DMS114 treated with DMSO at 0.1 percent for 48 hours (cell line): ENCODE data around the gene CLK4.

Experiments
- DNase-seq: peaks from one replicate; lab custom pipeline; 2025; ENCODE audit not compliant: unreplicated experiment; lab: John Stamatoyannopoulos, UW

CLK4 gene

DNA sequence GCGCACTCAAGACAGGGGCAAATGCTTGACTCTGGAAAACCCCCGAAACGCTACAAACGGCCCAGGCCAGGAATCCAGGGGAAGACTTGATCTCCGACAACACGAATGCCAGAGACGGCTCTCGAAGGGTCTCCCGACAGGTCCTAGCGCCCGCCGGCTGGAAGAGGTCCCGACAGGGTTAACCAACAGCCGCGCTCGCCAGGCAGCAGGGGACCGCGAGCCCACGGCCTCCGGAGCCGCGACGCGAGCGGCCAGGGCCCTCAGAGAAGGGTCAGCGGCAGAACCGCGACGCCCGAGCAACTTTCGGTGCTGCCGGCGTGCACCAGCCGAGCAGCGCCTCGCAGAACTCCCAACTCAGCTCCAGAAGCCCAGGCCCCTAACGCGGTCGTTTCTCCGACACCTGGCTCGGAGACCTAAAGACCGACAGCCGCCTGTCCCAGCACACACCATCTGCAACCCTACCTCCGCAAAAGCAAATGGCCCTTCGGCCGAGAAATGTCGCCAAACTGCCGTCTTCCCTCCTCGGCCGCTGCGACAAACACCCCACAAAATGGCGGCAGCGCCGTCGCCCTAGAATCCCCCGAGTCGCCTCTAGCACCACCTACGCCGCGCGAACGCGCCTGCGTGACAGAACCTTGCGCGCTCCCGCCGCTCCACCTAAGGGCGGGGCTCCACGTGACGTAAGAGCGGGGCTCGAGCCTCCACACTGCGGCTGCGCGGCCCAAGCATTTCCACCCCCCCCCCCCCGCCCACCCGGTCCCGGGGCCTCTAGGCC, at the start of gene CLK4:
CLK4 (minus strand) TSS at position 567 of the 775 bp plus-strand sequence. CDS start 3,634 bp downstream, outside the sequence.
- peak; percentile 86 for DNase-seq

DNA sequence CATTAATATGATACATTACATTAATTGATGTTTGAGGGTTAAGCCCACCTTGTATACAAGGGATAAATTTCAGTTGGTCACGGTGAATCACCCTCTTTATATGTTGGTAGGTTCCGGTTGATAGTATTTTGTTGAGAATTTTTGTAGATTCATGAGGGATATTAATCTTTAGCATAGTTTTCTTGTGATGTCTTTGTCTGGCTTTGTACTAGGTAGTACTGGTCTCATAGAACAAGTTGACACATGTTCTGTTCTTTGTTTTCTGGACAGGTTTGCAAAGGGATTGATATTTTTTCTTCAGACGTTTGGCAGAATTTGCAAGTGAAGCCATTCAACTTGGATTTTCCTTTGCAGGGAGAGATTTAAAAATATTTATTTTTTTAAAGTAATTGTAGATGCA, 49.1 kb upstream of the CLK4 start:
- DNase-seq = no peak

DNA sequence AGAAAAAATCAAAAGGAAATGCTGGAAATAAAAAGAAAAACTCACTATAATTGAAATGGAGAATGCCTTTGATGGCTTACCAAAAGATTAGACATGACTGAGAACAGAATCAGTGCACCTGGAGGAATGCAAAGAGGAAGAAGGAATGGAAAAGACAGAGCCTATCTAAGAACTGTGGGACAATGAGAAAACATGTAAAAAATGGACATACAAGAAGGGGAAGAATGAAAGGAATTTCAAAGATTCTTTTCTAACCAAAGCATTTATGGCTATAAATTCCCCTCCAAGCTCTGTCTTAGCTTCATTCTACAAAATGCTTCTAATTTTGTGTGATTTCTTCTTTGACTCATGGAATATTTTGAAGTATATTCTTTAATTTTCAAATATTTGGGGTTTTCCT, 47.5 kb upstream of the CLK4 start:
- DNase-seq = no peak

DNA sequence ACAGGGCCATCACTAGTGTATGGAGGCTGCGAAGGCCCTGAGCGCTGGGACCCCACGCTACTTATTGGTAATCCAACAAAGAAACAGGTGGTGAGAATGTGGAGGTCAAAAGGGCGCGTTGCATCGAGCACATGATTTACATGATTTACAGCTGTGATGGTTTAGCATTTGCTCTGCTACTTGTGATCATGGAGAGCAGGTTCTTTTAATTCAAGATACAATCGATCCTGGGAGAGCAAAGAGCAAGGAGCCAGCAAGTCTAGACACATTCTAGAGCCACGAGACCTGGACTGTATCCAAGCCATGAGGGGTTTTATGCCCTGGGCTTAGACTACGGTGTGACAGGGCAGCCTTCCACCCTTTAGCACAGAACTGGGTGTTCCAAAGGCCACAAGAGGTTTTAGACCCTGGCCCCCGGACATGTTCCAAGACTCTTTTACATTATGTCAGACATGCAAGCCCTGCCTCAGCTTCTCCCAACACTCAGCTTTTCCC, 47.0 kb upstream of the CLK4 start:
- DNase-seq = no peak

DNA sequence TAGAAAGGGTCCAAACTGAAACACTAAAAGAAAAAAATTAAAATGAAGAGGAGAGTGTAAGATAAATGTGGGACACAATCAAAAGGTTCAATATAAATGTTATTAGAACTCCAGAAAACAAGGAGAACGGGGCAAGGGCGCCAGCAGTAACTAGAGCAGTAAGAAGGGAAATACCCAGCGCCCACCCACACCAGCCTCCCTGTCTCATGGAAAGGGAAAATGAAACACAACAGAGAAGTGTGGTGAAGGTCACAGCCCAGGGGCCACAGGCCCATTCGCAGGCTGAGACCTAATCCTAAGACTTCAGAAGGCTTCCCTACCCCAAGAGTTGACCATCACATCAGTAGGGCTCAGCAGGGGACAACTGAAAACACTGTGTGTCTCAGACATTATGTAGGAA, 45.8 kb upstream of the CLK4 start:
- DNase-seq = no peak

DNA sequence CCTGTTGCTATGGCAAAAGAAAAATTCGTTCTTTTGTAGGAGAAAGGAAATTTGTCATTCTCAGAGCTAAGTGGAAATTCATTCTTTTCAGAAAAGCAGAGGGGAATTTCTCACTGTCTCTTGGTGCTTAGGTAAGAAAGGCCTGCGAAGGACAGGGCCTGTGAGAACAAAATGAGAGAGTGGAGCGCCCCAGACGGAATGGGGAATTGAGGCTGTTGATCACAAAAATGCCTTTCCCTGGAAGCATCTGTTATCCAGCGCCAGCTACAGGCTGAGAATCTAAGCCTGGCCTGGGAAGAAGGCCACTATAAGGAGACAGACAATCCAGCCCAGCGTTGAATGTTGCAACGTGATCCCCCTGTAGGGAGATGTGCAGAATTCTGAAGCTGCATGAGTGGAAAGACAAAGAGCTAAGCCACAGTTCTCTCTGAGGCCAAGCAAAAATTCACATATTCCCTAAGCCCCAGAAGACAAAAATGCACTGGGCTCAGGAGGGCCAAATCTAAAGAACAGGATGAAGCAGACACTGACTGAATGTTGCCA, 44.8 kb upstream of the CLK4 start:
- DNase-seq = no peak

DNA sequence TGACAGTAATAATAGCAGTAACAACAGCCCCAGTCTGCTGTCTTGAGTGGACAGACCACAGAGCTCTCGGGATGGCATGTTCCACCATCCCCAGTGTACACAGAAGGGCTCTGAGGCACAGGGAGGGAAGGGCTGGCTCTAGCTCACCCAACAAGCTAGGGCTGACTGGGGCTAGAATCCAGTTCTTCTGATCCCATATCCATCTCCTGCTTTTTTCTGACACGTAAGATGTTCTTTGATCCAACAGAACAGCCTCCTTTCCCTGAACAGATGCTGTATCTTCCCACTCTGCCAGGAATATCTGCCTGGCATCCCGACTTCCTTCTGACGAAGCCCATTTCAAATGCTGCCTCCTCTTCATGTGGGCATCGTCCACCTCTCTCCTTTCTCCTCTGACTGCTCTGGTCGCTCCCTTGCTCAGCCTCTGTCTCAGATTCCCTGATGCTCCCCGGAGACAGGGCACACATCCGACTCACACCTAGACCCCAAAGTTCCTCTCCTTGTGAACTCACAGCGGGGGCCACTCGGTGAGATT, 43.6 kb upstream of the CLK4 start:
- no peak for DNase-seq

DNA sequence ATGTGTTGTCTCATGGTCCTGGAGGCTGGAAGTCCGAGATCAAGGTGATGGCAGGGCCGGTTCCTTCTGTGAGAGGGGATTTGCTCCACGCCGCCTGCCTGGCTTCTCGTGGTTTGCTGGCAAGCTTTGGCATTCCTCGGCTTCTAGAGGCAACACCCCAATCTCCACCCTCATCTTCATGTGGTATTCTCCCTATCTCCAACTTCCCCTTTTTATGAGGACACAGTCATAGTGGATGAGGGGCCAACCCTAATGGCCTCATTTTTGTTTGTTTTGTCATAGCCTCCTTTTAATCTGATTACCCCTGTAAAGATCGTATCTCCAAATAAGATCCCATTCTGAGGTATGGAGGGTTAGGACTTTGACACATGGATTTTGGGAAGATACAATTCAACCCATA, 41.7 kb upstream of the CLK4 start:
- DNase-seq = no peak

DNA sequence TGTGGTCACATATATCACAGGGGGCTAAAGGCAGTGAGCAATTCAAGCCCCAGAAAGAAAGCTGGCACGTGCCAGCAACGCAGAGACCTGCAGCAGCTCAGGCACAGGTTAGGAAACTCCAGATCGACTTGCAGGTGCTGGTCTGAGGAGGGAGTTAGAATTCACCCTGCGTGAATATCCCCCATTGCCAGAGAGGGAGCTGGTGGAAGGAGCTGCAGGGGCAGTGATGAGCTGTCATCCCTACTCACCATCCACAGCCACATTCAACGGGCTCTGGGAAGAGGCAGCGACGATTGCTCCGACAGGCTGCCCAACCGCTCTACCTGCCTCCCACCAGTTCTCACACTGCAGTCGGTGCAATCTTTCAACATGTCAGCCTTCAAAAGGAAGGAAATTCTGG, 40.8 kb upstream of the CLK4 start:
- no peak for DNase-seq

DNA sequence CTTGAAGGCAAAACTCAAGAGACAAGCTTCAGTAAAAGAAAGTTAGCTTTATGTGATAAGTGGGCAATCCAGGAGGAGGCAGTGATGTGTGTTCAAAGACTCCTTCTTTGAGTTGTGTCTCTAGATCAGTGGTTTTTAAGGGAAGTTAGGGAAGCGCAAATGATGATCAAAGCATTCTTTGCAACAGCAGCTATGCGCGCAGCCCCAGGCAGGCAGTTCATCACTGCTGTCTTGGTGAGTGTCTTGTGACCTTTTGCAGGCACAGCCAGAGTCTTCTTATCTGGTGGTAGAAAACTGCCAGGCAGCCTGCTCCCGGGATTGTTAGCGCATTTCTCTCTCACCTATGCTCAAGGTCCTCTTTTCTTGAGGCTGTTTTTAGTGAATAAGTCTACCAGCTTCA, 40.3 kb upstream of the CLK4 start:
- DNase-seq = no peak

DNA sequence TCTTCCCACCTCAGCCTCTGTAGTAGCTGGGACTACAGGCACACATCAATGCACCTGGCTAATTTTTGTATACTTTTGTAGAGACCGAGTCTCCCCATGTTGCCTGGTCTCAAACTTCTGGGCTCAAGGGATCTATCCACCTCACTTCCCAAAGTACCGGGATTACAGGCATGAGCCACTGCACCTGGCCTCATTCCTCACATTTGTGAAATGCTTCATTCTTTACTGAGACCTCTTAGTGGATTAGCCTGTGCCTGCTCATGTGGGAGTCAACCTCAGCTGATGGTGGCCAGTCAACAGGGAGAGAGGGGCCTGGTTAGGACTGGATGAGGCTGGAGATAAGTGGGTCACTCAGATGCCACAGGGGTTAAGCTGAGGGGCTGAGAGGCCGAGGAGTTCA, 37.3 kb upstream of the CLK4 start:
- DNase-seq = no peak

DNA sequence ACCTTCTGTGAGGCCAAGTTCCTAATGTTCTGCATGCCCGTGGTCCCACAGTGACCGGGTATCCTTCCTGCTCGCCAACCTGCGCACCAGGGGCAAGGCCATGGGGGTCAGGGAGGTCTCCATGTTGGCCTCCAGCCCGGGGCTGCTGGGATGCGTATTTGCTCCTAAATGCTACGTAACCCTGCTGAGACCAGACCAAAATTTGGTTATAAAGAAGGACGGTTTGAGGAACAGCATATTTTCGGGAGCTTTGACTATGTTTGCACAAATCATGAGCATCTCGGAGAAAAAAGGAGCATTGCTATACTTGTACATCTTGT, 35.7 kb upstream of the CLK4 start:
- no peak for DNase-seq

DNA sequence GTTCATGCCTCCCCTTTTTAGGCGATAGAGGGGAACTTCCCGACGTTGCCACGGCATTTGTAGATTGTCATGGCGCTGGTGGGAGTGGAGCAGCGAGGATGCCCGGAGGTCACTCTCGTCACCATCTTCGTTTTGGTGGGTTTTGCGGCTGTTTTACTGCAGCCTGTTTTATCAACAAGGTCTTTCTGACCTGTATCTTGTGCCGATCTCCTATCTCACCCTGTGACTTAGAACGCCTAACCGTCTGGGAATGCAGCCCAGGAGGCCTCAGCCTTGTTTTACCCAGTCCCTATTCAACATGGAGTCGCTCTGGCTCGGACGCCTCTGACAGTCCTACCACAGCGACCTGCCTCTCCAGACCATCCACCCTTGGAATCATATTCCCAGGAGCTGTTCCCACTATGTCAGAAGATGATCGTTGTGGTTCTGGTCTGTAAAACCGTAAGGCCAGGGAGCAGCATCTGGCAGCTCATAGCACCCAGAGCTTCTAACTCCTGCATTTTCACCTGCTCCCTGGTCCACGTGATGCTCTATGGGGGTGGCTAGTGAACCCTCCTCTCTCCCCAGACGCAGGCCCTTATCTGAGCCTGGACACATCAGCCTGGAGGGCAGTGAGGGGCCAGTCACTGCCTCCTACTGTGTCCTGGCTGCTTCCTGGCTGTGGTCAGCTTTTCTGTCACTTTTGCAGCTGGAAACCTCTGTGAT, 35.1 kb upstream of the CLK4 start:
- no peak for DNase-seq

DNA sequence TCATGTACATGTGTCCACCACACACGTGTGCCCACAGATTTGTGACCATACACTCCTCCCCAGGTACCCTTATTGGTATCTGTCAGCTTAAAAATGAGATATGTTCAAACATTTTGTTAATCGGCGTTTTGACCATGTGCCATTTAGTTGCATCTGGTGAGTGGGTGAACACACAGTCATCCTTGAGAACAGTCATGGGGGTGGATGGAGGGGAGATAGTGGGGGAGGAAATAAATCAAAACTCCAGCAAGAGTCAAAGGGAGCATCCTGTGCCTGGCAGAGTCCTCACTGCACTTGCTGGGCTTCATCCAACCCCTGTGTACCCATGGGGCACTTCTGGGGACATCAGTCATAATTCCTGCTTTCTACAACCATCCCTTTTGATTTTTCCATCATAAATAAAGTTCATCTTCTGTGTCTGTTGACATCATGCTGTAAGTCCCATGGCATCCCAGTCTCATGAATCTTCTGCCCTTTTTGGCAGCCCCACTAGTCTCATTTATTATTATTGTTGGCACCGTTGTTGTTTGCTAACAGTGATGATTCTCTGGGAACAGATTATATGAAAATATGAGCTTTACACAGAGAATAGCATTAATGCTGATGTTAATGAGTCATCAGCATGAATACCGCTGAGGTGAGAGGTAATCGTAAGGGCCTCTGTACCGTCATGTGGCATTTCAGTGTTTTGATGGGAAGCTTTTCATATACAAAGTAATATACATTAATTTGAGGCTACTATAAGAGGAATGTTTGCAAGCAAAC, 24.4 kb upstream of the CLK4 start:
- DNase-seq = no peak

DNA sequence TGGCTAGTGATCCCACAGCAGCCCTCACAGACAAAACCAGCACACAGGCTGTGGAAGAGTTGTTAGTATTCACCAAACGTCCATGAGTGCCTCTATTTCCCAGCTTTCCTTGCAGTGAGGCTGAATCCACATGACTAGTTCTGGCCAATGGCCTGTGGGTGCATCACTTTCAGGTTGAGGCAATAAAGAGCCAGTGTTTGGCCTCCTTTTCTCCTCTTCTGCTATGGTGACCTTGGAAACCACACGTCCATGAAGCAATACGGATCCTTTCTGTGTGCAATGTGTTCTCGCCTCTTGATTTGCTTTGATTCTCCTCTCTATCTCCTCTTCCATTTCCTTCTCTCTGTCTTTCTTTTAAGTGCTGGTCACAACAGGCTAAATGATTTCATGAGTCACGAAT, 23.4 kb upstream of the CLK4 start:
- DNase-seq = no peak

DNA sequence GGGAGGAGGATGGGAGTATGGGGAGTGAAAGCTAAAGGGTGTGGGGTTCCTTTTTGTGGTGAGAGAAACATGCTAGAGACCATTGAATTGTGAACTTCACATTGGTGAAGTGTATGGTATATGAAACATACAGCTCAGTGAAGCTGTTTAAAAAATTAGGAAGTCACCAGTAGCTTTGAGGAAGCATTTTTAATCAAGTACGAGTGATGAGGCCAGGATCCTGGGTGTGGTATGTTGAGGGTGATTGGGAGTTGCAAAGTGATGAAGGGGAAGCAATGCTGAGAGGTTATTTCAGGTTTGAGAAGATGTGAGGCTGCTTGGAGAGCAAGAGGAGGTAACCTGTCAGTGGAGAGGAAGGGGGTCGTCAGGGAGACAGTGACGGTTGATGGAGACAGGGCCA, 22.7 kb upstream of the CLK4 start:
- no peak for DNase-seq

DNA sequence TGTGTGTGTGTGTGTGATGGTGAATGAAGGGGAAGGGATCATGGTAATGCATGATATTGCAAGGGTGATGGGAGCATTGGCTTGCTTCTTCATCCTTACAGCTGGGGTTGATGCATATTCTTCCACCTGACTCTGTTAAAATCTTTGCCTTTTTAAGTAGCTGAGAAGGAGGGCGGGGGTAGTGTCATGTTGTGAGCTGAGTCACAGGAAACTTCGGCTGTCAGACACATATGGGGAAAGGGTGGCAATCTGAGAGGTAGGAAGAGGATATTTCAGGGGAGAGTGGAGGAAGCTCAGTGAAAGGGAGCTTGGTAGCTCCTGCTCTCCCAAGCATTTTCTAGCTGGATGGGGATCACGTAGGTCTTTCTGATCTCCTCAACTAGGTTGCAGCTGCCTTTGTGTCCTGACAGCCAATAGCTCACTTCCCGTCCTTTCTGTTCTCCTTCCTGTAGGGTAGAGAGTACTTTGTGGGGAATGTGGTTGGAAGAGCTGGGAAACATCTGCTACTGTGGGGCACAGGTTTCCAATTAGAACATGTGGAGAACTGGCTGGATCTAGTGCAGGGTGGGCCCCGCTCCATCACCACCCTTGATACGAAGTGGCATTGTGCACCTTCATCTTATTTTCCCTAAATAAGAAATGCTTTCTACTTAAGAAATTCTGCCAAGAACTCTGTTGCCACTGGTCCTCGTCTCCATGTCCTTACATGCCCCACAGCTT, 18.1 kb upstream of the CLK4 start:
- DNase-seq = no peak

DNA sequence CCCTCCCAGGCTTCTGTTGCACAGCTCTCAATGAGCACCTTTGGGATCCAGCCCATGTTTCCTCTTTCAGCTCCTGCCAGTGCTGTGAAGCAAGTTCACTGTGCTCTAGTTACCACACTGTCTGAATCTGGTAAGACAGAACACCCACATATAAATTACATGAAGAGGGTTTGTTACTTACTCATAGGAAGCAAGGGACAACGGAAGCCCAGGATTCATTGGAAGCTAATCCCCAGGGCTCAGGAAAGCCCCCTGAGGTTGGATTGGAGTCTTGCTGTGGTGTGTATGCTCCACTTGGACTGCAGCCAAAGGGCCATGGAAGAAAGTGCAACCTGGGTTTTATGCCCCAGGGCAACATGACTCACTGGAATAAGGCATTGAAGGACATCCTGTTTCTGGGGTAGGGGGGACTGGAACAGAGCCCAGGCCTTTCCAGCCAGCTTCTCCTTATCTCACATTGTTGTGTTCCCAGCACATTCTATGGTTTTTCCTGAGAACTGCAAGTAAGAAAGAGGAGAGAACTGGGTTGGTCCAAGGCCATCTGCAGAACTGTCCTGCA, 15.6 kb upstream of the CLK4 start:
- no peak for DNase-seq

DNA sequence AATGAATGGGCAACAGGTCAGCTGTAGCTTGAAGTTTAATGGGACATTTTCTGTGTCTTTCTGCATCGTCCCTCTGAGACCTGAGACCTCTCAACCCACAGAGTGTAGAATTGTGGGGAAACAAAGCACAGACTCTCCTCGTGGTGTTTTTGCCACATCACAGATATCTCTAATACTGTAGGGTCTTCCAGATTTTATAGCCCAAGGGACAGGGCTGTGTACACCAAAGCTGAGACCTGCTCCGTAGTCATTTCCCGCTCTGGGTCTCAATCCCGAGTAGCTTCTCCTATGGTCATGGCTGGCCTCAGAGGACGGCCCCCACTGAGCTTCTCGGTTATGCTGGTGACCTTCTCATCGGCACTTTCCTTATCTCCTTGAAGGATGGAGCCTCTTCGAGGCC, 14.9 kb upstream of the CLK4 start:
- no peak for DNase-seq

DNA sequence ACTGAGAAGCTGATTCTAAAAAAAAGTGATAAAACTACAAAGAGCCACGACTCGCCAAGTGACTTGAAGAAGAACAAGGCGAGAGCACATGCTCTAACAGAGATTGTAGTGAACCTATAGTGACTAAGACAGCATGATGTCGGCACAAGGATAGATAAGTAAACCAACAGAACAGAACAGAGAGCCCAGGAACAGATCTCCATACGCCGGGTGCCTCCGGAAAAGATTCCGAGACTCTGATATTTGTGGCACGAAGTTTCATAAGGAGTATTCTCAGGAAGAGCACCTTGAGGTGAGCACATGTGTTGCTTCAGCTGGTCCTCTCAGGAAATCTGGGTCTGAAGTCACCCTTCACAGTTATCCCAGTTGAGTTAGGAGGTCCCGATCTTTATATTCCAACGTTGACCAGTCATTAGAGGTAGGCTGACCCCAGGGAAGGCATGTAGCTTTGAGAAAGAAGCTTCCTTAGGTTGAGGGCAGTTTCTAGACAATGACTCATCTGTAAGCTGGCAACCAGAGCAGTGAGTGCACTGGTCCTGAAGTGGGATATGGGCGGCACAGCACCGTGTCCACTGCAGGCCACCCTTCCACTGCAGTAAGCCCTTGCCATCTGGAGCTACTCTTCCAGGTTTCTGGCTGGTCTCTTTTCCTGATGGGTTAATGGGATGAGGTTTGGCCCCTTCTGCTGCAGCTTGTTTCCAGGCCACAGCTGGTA, 13.6 kb upstream of the CLK4 start:
- DNase-seq = no peak
